Neutrophil (primary cell): ENCODE measurements around the gene ATP8B1.

ENCODE experiments used
- H3K27ac ChIP-seq: fragments of 200-600 bp; sonication (generic); 2 replicates; pipeline ENCODE4 v1.5.1; 2016; ENCODE audit warnings: mild to moderate bottlenecking, moderate library complexity
- H3K27me3 ChIP-seq: fragments of 200-600 bp; sonication (generic); 2 replicates; pipeline ENCODE4 v1.6.0; 2016; ENCODE audit warnings: mild to moderate bottlenecking
- H3K36me3 ChIP-seq: fragments of 200-600 bp; sonication (generic); 2 replicates; pipeline ENCODE4 v1.5.1; 2017
- H3K4me1 ChIP-seq, 2 experiments: fragments of 200-600 bp in 1 of 2; sonication (generic) in 1 of 2; 1 replicate in 1 of 2; 2 replicates in 1 of 2; pipeline versions ENCODE4 v1.5.1 to v1.6.1; 2013 to 2016; ENCODE audit warnings: low read depth in 1 of 2, low read length in 1 of 2, mild to moderate bottlenecking in 1 of 2, moderate library complexity in 1 of 2; ENCODE audit not compliant: control insufficient read depth in 1 of 2, insufficient read depth in 1 of 2
- H3K4me3 ChIP-seq, 2 experiments: fragments of 200-600 bp in 1 of 2; sonication (generic) in 1 of 2; 1 replicate in 1 of 2; 2 replicates in 1 of 2; pipeline ENCODE4 v1.5.1; 2013 to 2016; ENCODE audit warnings: low read depth in 1 of 2, low read length in 1 of 2, mild to moderate bottlenecking in 1 of 2, moderate library complexity in 1 of 2
- H3K9me3 ChIP-seq: fragments of 200-600 bp; sonication (generic); 2 replicates; pipeline ENCODE4 v1.5.1; 2016
- CTCF ChIP-seq: fragments of 200-600 bp; sonication (generic); IDR thresholded peaks from 2 replicates; pipeline ENCODE4 v1.5.1; 2016; ENCODE audit warnings: antibody characterized with exemption

The ATP8B1 gene

DNA sequence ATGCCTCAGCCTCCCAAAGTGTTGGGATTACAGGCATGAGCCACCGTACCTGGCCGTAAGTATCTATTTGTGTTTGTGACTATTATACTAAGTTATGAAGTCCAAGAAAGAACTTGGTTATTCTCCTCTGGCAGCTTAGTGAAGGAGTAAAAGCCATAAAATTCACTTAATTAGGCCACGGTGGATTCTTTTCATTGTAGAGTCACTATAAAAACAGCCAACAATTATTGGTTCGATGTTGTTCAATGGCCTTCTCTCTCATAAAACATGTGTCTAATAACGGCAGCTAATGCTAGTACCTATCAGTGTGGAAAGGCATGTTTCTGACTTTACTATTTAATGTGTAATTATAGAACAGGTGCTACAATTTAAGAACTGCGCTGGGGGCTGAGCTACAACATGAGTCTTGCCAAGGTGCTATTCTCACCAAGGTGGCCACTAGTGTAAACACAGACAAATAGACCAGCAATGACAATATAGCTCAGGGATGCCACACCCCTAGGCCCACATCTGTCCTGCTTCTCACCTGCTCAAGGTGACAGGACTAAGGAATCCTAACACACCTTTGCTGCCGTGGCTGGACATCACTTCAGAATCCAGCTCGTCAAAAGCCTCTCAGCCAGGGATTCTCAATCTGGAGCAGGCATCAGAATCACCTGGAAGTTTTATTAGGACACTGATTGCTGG is 17.2 kb downstream of the ATP8B1 start:
- Histone ChIP-seq H3K4me1 (no peaks in the 10 kb centered on the region), H3K36me3 (no peaks in the 10 kb centered on the region)
- no peak for TF ChIP-seq CTCF

DNA sequence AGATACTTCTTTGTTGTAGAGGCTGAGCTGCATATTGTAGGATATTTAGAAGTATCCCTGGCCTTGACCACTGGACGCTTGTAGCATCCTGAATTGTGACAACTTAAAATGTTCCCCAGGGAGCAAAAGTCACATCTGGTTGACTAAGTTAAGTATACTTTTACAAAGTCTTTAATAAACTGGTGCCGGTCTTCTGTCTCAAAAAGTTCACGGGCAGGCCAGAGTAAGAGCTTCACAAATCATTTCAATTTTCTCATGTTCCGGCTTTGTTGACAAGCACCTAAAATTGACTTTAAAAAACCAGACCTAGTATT is 18.4 kb downstream of the ATP8B1 start:
- H3K4me3 ChIP-seq, result no peak overlapping the region
- H3K36me3 ChIP-seq, result no peaks in the 10 kb centered on the region
- no peaks in the 10 kb centered on the region for H3K4me1 ChIP-seq
- no peaks in the 10 kb centered on the region for H3K27me3 ChIP-seq
- TF ChIP-seq CTCF, result no peak
- H3K27ac ChIP-seq, result no peak overlapping the region
- H3K9me3 ChIP-seq, result no peaks in the 10 kb centered on the region

More for the DNA sequence above, 17.2 kb downstream of the ATP8B1 start:
- H3K9me3 ChIP-seq, result no peaks in the 10 kb centered on the region
- no peak overlapping the region for H3K27ac ChIP-seq
- no peak overlapping the region for H3K4me3 ChIP-seq
- H3K27me3 ChIP-seq, result no peaks in the 10 kb centered on the region

- TF ChIP-seq CTCF, result no peak
- H3K4me3 ChIP-seq, result no peak overlapping the region
Observed at GRCh38 chr18:57784034-57784800, 18.9 kb downstream of the ATP8B1 start.

DNA sequence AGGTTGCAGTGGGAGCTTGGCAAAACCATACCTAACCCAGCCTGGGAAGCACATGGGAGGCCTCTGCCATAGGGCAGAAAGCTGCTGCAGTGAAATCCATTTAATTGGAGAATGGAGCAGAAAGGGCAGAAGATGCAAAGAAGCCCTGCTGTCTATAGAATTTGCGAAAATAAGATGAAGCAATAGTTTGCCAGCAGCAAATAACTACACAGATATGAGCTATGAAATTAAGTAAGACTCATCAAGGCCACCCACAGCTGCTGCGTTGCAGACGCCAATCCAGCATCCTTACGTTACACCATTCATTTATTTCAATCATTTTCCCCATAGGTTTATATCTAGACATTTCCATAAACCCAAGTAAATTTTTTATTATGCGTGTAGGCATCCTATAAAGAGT is 21.1 kb downstream of the ATP8B1 start:
- TF ChIP-seq CTCF, result no peak

More at GRCh38 chr18:57784034-57784800, 18.9 kb downstream of the ATP8B1 start:
- Histone ChIP-seq H3K9me3 (no peaks in the 10 kb centered on the region), H3K27ac (no peak overlapping the region), H3K36me3 (no peaks in the 10 kb centered on the region), H3K27me3 (no peaks in the 10 kb centered on the region), H3K4me1 (no peaks in the 10 kb centered on the region)

DNA sequence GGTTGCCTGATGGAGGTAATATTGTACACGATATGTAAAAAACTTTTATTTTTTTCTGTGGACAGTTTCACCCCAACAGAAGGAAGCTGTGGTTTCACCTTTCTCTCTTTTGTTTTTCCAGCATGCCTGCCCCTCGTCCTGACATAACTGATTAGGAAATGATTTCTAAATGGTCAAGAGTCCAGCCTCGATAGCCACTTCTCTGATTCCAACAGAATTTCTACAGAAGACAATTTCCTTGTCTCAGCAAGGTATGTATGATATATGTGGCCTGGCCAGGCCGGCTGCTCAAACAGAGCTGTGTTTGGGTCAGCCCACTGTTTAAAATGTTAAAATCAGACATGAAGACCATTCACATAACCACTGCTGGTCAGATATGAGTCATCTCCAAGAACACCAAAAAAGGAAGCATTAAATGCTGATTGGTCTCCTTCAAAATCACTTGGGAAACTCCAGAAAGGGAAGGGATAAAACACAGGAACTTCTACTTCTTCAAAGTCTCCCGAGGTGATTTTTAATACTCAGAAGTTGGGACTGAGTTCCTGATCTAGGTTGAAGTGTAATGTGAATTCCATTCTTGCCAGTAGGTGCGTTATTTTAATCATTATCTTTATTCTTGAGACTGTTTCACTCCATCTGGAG is 22.3 kb downstream of the ATP8B1 start:
- Histone ChIP-seq H3K27ac (no peak overlapping the region), H3K9me3 (no peaks in the 10 kb centered on the region), H3K36me3 (no peaks in the 10 kb centered on the region), H3K4me1 (no peaks in the 10 kb centered on the region), H3K4me3 (no peak overlapping the region), H3K27me3 (no peaks in the 10 kb centered on the region)
- no peak for TF ChIP-seq CTCF

More for the DNA sequence above, 21.1 kb downstream of the ATP8B1 start:
- Histone ChIP-seq H3K27ac (no peak overlapping the region), H3K36me3 (no peaks in the 10 kb centered on the region), H3K27me3 (no peaks in the 10 kb centered on the region), H3K9me3 (no peaks in the 10 kb centered on the region), H3K4me1 (no peaks in the 10 kb centered on the region), H3K4me3 (no peak overlapping the region)
